ENCODE measurements around the gene TRIM72.

DNA sequence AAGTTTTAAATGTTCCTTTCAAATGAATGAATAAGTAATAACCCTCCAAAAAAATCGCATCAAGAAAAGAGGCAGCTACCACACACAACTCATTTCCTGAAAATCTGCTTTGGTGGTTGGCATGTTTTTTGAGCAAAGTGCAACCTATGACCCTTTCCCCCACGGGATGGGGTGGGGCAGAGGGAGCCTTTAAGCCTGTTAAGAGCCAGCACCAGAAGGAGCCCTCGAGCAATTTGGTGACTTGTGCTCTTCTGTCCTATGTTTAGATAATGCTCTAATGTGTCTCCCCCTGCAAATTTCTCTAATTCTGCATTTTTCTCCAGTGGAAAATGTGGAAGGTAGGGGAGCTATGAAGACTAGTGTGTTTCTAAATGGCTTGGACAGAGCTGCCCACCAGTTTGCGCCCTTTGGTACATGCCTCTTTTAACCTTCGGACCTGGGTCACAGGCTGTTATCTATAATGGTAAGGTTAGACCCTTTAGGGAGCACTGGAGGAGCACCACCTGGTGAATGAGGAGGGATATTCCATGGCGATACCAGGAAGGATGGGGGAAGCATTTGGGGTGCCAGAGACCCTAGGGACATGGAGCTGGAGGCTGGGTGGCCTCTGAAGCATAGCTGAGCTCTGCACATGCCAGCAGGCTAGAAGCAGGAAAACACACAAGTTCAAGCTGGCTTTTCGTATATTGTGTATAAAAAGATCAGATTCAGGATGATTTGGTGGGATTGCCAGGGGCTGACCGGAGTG, 12.9 kb upstream of the TRIM72 start:
- TF ChIP-seq, protein P1, sequence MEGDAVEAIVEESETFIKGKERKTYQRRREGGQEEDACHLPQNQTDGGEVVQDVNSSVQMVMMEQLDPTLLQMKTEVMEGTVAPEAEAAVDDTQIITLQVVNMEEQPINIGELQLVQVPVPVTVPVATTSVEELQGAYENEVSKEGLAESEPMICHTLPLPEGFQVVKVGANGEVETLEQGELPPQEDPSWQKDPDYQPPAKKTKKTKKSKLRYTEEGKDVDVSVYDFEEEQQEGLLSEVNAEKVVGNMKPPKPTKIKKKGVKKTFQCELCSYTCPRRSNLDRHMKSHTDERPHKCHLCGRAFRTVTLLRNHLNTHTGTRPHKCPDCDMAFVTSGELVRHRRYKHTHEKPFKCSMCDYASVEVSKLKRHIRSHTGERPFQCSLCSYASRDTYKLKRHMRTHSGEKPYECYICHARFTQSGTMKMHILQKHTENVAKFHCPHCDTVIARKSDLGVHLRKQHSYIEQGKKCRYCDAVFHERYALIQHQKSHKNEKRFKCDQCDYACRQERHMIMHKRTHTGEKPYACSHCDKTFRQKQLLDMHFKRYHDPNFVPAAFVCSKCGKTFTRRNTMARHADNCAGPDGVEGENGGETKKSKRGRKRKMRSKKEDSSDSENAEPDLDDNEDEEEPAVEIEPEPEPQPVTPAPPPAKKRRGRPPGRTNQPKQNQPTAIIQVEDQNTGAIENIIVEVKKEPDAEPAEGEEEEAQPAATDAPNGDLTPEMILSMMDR (IDR thresholded peaks at IDR 0.05), result no peak
- no peak for TF ChIP-seq POLR2A (IDR thresholded peaks at IDR 0.05)
